ENCODE measurements around the gene APOL6.

DNA sequence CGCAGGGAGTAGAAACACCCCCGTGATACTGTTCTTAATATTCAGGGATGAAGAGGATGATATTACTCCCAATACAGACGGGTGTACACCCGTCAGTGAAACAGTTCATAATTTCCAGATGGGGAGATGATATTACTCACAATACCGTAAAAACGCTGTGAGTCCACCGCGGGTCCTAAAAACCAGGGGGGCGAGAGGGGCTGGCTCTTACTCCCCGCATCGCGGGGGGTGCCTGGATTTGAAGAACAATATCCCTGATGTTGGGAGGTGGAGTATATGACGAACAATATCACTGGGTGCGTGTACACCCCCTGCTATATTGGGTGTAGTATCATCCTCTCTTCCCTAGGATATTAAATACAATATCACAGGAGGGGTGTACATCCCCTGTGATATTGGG, 48.9 kb downstream of the APOL6 start:
- TF ChIP-seq, protein P1, sequence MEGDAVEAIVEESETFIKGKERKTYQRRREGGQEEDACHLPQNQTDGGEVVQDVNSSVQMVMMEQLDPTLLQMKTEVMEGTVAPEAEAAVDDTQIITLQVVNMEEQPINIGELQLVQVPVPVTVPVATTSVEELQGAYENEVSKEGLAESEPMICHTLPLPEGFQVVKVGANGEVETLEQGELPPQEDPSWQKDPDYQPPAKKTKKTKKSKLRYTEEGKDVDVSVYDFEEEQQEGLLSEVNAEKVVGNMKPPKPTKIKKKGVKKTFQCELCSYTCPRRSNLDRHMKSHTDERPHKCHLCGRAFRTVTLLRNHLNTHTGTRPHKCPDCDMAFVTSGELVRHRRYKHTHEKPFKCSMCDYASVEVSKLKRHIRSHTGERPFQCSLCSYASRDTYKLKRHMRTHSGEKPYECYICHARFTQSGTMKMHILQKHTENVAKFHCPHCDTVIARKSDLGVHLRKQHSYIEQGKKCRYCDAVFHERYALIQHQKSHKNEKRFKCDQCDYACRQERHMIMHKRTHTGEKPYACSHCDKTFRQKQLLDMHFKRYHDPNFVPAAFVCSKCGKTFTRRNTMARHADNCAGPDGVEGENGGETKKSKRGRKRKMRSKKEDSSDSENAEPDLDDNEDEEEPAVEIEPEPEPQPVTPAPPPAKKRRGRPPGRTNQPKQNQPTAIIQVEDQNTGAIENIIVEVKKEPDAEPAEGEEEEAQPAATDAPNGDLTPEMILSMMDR (IDR thresholded peaks at IDR 0.05): no peak
- no peak for TF ChIP-seq POLR2A (IDR thresholded peaks at IDR 0.05)

All from uterus (tissue), 2 donors.